SK-N-SH (cell line): ENCODE results near the gene BDKRB1.

Experiments
- CTCF ChIP-seq: fragments of 200-600 bp; sonication (generic); IDR thresholded peaks from 2 replicates; pipeline ENCODE4 v1.6.1; 2017; ENCODE audit warnings: antibody characterized with exemption, mild to moderate bottlenecking, moderate library complexity
- JUND ChIP-seq: IDR thresholded peaks from 2 replicates; pipeline ENCODE4 v1.4.0; 2012
- MXI1 ChIP-seq: IDR thresholded peaks from 2 replicates; pipeline ENCODE4 v1.6.1; 2012; ENCODE audit warnings: mild to moderate bottlenecking, low read depth, low read length, improper control_type of control experiment
- RXRA ChIP-seq: IDR thresholded peaks from 2 replicates; pipeline ENCODE4 v1.4.0; 2012; ENCODE audit warnings: low read depth, mild to moderate bottlenecking, borderline replicate concordance

- no peak for TF ChIP-seq JUND
- no peak for TF ChIP-seq RXRA
- TF ChIP-seq MXI1: no peak
- no peak for TF ChIP-seq CTCF
These were observed 15.4 kb upstream of the BDKRB1 start for GRCh38 chr14:96240641-96241040.
